Measurements from ENCODE around the gene SLC1A6.

DNA sequence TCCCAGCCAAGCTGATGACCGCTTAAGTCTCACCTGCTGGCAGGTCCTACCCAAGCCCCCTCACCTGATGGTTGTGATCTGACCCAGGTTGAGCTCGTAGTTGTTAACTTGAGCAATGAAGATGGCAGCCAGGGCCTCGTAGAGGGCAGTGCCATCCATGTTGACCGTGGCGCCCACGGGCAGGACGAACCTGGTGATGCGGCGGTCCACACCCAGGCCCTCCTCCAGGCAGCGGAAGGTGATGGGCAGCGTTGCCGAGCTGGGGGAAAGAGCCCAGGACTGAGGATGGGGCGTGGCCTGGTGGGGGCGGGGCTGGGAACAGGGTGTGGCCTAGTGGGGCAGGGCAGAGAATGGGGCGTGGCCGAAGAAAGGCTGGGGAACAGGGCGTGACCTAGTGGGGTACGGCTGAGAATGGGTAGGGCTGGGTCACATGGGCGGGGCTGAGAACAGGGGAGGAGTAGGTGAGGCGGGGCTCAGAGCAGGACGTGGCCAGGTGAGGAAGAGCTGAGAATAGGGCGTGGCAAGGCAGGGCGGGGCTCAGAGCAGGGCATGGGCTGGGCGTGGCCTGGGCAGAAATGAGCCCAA, 25.5 kb downstream of the SLC1A6 start:
- TF ChIP-seq POLR2A (IDR thresholded peaks at IDR 0.05): no peak
- TF ChIP-seq, protein P1, sequence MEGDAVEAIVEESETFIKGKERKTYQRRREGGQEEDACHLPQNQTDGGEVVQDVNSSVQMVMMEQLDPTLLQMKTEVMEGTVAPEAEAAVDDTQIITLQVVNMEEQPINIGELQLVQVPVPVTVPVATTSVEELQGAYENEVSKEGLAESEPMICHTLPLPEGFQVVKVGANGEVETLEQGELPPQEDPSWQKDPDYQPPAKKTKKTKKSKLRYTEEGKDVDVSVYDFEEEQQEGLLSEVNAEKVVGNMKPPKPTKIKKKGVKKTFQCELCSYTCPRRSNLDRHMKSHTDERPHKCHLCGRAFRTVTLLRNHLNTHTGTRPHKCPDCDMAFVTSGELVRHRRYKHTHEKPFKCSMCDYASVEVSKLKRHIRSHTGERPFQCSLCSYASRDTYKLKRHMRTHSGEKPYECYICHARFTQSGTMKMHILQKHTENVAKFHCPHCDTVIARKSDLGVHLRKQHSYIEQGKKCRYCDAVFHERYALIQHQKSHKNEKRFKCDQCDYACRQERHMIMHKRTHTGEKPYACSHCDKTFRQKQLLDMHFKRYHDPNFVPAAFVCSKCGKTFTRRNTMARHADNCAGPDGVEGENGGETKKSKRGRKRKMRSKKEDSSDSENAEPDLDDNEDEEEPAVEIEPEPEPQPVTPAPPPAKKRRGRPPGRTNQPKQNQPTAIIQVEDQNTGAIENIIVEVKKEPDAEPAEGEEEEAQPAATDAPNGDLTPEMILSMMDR (IDR thresholded peaks at IDR 0.05 in 4 of 5, conservative IDR thresholded peaks at IDR 0.05 in 1 of 5): no peak
